AG10803 (cell line): ENCODE data around the gene NPLOC4.

ENCODE experiments used
- DNase-seq: peaks from one replicate; pipeline ENCODE4 v3.0.0; 2010; ENCODE audit warnings: low read depth
- H3K4me3 ChIP-seq: 2 replicates; pipeline ENCODE4 v1.5.1; 2011; ENCODE audit warnings: mild to moderate bottlenecking, low read length, control low read depth
- CTCF ChIP-seq: conservative IDR thresholded peaks from 2 replicates; pipeline ENCODE4 v1.5.1; 2011; ENCODE audit warnings: mild to moderate bottlenecking, low read length, control low read depth, inconsistent platforms

Gene NPLOC4

GRCh38 chr17:81612172-81612970, 24.5 kb downstream of the NPLOC4 start:
- no peak for TF ChIP-seq CTCF

GRCh38 chr17:81609541-81610311, 27.2 kb downstream of the NPLOC4 start:
- no peak for TF ChIP-seq CTCF
- H3K4me3 ChIP-seq = no peak overlapping the region

More at GRCh38 chr17:81612172-81612970, 24.5 kb downstream of the NPLOC4 start:
- H3K4me3 ChIP-seq = no peak overlapping the region
- no peak for DNase-seq

GRCh38 chr17:81608605-81609004, 28.3 kb downstream of the NPLOC4 start:
- DNase-seq = no peak
- no peak overlapping the region for H3K4me3 ChIP-seq
- TF ChIP-seq CTCF = no peak

More at GRCh38 chr17:81609541-81610311, 27.2 kb downstream of the NPLOC4 start:
- no peak for DNase-seq

- no peak overlapping the region for H3K4me3 ChIP-seq
- no peak for TF ChIP-seq CTCF
- no peak for DNase-seq
Observed at GRCh38 chr17:81608082-81608481, 28.8 kb downstream of the NPLOC4 start.

- H3K4me3 ChIP-seq = no peak overlapping the region
- TF ChIP-seq CTCF = no peak
- DNase-seq = peak; percentile 59
Observed at GRCh38 chr17:81607431-81607830, 29.5 kb downstream of the NPLOC4 start.

GRCh38 chr17:81603846-81604610, 32.9 kb downstream of the NPLOC4 start:
- DNase-seq = no peak
- H3K4me3 ChIP-seq = no peak overlapping the region
- TF ChIP-seq CTCF = no peak
